Neural cell (in vitro differentiated cells): ENCODE data around the gene PLIN3. TPM values are rescaled to one million over a fixed set of nuclear protein-coding genes. Genes with fewer than 3 reads are reported as not detected.

ENCODE experiments used
- H2AFZ ChIP-seq: fragments of 200-600, 300-800 bp; sonication (generic), shearing (Covaris generic); 2 replicates; pipeline ENCODE4 v1.6.0; 2014; ENCODE audit warnings: low read depth, mild to moderate bottlenecking, antibody characterized with exemption, low read length, moderate library complexity
- H3F3A ChIP-seq: fragments of 200-600 bp; shearing (Covaris generic); 2 replicates; pipeline ENCODE4 v1.6.1; 2016; ENCODE audit warnings: mild to moderate bottlenecking, moderate library complexity, mixed read lengths, antibody characterized with exemption, low read length; ENCODE audit not compliant: insufficient read depth, poor library complexity, severe bottlenecking
- H3K27ac ChIP-seq: fragments of 200-600, 300-800 bp; sonication (generic), shearing (Covaris generic); 2 replicates; pipeline ENCODE4 v1.5.1; 2014; ENCODE audit warnings: mild to moderate bottlenecking, low read length, moderate library complexity
- H3K27me3 ChIP-seq: fragments of 300-800, 200-600 bp; sonication (generic), shearing (Covaris generic); 2 replicates; pipeline ENCODE4 v1.6.0; 2014; ENCODE audit warnings: mild to moderate bottlenecking, low read depth, low read length, moderate library complexity; ENCODE audit not compliant: insufficient read depth
- H3K36me3 ChIP-seq: fragments of 300-800, 200-600 bp; sonication (generic), shearing (Covaris generic); 2 replicates; pipeline ENCODE4 v1.5.1; 2014; ENCODE audit warnings: mild to moderate bottlenecking, antibody characterized with exemption, low read length, moderate library complexity; ENCODE audit not compliant: insufficient read depth
- H3K4me2 ChIP-seq: fragments of 300-800, 200-600 bp; sonication (generic), shearing (Covaris generic); 2 replicates; pipeline ENCODE4 v1.6.0; 2014; ENCODE audit warnings: mild to moderate bottlenecking, low read length
- H3K4me3 ChIP-seq: fragments of 300-800, 200-600 bp; sonication (generic), shearing (Covaris generic); 2 replicates; pipeline ENCODE4 v1.5.1; 2014; ENCODE audit warnings: mild to moderate bottlenecking, low read length, moderate library complexity
- H3K79me2 ChIP-seq: fragments of 200-600 bp; shearing (Covaris generic); replicated peaks from 2 replicates; pipeline ENCODE4 v1.6.0; 2014; ENCODE audit warnings: mild to moderate bottlenecking, low read length, moderate library complexity; ENCODE audit not compliant: insufficient read depth
- H3K9ac ChIP-seq: fragments of 300-800, 200-600 bp; sonication (generic), shearing (Covaris generic); 2 replicates; pipeline ENCODE4 v1.6.1; 2016; ENCODE audit warnings: mild to moderate bottlenecking, low read length, mixed read lengths
- H3K9me2 ChIP-seq: fragments of 200-600 bp; shearing (Covaris generic); 2 replicates; pipeline ENCODE4 v1.6.1; 2016; ENCODE audit warnings: mild to moderate bottlenecking, low read length, mixed read lengths; ENCODE audit not compliant: insufficient read depth
- H3K9me3 ChIP-seq: fragments of 200-600, 300-800 bp; sonication (generic), shearing (Covaris generic); 2 replicates; pipeline ENCODE4 v1.6.1; 2016; ENCODE audit warnings: mild to moderate bottlenecking, mixed run types, low read length, moderate library complexity, mixed read lengths
- H4K20me1 ChIP-seq: fragments of 200-600 bp; shearing (Covaris generic); 2 replicates; pipeline ENCODE4 v1.6.1; 2016; ENCODE audit warnings: mild to moderate bottlenecking, mixed run types; ENCODE audit not compliant: insufficient read depth
- CTCF ChIP-seq: fragments of 450-650 bp; IDR thresholded peaks from 2 replicates; pipeline ENCODE4 v1.5.1; 2014; ENCODE audit warnings: antibody characterized with exemption, mild to moderate bottlenecking, moderate library complexity; ENCODE audit not compliant: poor library complexity, severe bottlenecking
- EP300 ChIP-seq: fragments of 450-650 bp; conservative IDR thresholded peaks from 2 replicates; pipeline ENCODE4 v1.6.1; 2014; ENCODE audit warnings: antibody characterized with exemption, mild to moderate bottlenecking, moderate library complexity; ENCODE audit not compliant: poor library complexity, severe bottlenecking
- EZH2 ChIP-seq: fragments of 200-600, 300-800 bp; shearing (Covaris generic), sonication (generic); IDR thresholded peaks from 2 replicates; pipeline ENCODE4 v1.6.1; 2014; ENCODE audit warnings: antibody characterized with exemption, low read length, borderline replicate concordance, mild to moderate bottlenecking; ENCODE audit not compliant: insufficient read depth, poor library complexity, severe bottlenecking
- MXI1 ChIP-seq: fragments of 450-650 bp; conservative IDR thresholded peaks from 2 replicates; pipeline ENCODE4 v1.6.1; 2014; ENCODE audit warnings: antibody characterized with exemption, mild to moderate bottlenecking; ENCODE audit not compliant: poor library complexity, severe bottlenecking
- POLR2AphosphoS5 ChIP-seq: IDR thresholded peaks from 2 replicates; pipeline ENCODE4 v1.6.1; 2012
- RAD21 ChIP-seq: fragments of 450-650 bp; conservative IDR thresholded peaks from 2 replicates; pipeline ENCODE4 v1.6.1; 2014; ENCODE audit warnings: antibody characterized with exemption, mild to moderate bottlenecking, moderate library complexity
- SMC3 ChIP-seq: fragments of 450-650 bp; conservative IDR thresholded peaks from 2 replicates; pipeline ENCODE4 v1.6.1; 2014; ENCODE audit warnings: antibody characterized with exemption, mild to moderate bottlenecking, moderate library complexity; ENCODE audit not compliant: poor library complexity
- TAF1 ChIP-seq: IDR thresholded peaks from 2 replicates; pipeline ENCODE4 v1.6.1; 2012; ENCODE audit warnings: low read depth
- polyA plus RNA-seq: library from polyadenylated mRNA; depleted of rRNA; stranded (reverse); fragments of >200 nt; gene quantifications from 2 replicates; pipeline ENCODE4 v1.2.3, GENCODE V29; 2014
- TF ChIP-seq, protein P1 (sequence below): IDR thresholded peaks from 2 replicates; pipeline ENCODE4 v1.6.1; 2012; ENCODE audit warnings: borderline replicate concordance

PLIN3 gene
- polyA plus RNA-seq, 1 donor from 2014 or later = 0.71 TPM

- Histone ChIP-seq H4K20me1 (no peaks in the 10 kb centered on the region), H2AFZ (no peak overlapping the region), H3K4me2 (no peak overlapping the region)
These were observed 11.1 kb upstream of the PLIN3 start for GRCh38 chr19:4878491-4878968.

DNA sequence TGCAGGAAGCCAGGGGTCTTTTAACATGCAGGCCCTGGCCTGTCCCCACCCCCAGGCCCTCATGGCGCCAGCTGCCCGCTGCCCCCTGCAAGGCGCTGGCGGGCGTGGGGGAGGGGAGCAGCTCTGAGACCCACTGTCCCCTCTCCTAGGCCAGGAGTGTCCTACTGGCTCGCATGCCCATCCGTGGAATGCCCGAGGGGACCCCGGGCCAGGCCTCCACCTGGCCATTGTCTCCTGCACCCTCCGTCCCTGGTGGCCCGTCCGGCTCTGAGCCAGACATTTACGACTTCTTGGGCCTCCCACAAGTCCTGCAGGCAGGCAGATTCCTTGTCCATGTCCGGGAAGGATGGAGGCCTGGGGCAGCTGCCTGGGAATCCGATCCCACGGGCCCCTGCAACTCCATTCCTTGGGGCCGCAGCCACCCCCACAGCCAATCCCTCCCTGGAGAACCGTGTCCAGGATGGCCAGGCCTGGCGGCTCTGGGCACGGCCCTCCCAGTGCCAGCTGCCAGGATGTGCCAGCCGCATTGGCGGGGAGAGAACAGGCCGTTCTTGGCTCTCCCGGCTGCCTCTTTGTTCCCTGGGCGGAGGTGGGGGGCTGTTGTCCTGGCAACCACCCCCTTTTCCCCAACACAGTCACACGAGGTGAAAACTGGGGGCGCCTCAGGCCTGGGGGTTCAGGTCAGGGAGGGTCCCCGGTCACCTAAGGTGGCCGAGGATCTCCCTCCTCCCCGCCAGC is 10.5 kb upstream of the PLIN3 start:
- Histone ChIP-seq H3K4me2 (no peak overlapping the region), H3K79me2 (no peaks in the 10 kb centered on the region), H3F3A (no peaks in the 10 kb centered on the region), H4K20me1 (no peaks in the 10 kb centered on the region), H3K36me3 (no peaks in the 10 kb centered on the region), H3K27me3 (no peaks in the 10 kb centered on the region), H2AFZ (no peak overlapping the region), H3K9ac (no peak overlapping the region), H3K4me3 (no peak overlapping the region), H3K9me2 (no peaks in the 10 kb centered on the region), H3K27ac (no peak overlapping the region), H3K9me3 (no peaks in the 10 kb centered on the region)
- TF ChIP-seq, protein P1, sequence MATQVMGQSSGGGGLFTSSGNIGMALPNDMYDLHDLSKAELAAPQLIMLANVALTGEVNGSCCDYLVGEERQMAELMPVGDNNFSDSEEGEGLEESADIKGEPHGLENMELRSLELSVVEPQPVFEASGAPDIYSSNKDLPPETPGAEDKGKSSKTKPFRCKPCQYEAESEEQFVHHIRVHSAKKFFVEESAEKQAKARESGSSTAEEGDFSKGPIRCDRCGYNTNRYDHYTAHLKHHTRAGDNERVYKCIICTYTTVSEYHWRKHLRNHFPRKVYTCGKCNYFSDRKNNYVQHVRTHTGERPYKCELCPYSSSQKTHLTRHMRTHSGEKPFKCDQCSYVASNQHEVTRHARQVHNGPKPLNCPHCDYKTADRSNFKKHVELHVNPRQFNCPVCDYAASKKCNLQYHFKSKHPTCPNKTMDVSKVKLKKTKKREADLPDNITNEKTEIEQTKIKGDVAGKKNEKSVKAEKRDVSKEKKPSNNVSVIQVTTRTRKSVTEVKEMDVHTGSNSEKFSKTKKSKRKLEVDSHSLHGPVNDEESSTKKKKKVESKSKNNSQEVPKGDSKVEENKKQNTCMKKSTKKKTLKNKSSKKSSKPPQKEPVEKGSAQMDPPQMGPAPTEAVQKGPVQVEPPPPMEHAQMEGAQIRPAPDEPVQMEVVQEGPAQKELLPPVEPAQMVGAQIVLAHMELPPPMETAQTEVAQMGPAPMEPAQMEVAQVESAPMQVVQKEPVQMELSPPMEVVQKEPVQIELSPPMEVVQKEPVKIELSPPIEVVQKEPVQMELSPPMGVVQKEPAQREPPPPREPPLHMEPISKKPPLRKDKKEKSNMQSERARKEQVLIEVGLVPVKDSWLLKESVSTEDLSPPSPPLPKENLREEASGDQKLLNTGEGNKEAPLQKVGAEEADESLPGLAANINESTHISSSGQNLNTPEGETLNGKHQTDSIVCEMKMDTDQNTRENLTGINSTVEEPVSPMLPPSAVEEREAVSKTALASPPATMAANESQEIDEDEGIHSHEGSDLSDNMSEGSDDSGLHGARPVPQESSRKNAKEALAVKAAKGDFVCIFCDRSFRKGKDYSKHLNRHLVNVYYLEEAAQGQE = no peak
- TF ChIP-seq POLR2AphosphoS5 (no peak), SMC3 (no peak), EZH2 (no peak), RAD21 (no peak), CTCF (no peak), EP300 (no peak), TAF1 (no peak), MXI1 (no peak)

More at GRCh38 chr19:4878491-4878968, 11.1 kb upstream of the PLIN3 start:
- Histone ChIP-seq H3K79me2 (no peaks in the 10 kb centered on the region), H3K4me3 (no peak overlapping the region), H3K27ac (no peak overlapping the region), H3K9me2 (no peaks in the 10 kb centered on the region), H3K36me3 (no peaks in the 10 kb centered on the region), H3K9ac (no peak overlapping the region), H3F3A (no peaks in the 10 kb centered on the region), H3K27me3 (no peaks in the 10 kb centered on the region), H3K9me3 (no peaks in the 10 kb centered on the region)
- no peak for TF ChIP-seq POLR2AphosphoS5
